ENCODE measurements around the gene STK26.
"Not testable (repeated sequence)": the region's sequence is repeated elsewhere in the genome, so short reads cannot be mapped to it uniquely, and the experiment has no call there.

STK26 gene

GRCh38 chrX:132022967-132023895, at the start of gene STK26:
Gene STK26, plus strand, starts transcription at chrX:132023302. Its CDS starts 316 bp downstream, at chrX:132023618.
- no peak for DNase-seq

GRCh38 chrX:131975851-131976250, 47.3 kb upstream of the STK26 start:
- DNase-seq = no peak

- no peak for DNase-seq
These were observed 45.5 kb upstream of the STK26 start for GRCh38 chrX:131977619-131978018.

- DNase-seq = no peak
These were observed 44.0 kb upstream of the STK26 start for GRCh38 chrX:131979116-131979515.

GRCh38 chrX:131985526-131986049, 37.5 kb upstream of the STK26 start:
- DNase-seq = no peak

- DNase-seq = no peak
These were observed 35.9 kb upstream of the STK26 start for GRCh38 chrX:131987252-131987651.

GRCh38 chrX:131988236-131988635, 34.9 kb upstream of the STK26 start:
- DNase-seq = no peak

- DNase-seq = no peak
These were observed 22.0 kb upstream of the STK26 start for GRCh38 chrX:132001127-132001526.

GRCh38 chrX:132004728-132005127, 18.4 kb upstream of the STK26 start:
- DNase-seq = no peak

- no peak for DNase-seq
These were observed 13.8 kb upstream of the STK26 start for GRCh38 chrX:132009350-132009749.

- not testable (repeated sequence) for DNase-seq
These were observed 12.9 kb upstream of the STK26 start for GRCh38 chrX:132010213-132010612.

GRCh38 chrX:132015875-132016274, 7.2 kb upstream of the STK26 start:
- no peak for DNase-seq

- no peak for DNase-seq
These were observed 6.3 kb upstream of the STK26 start for GRCh38 chrX:132016628-132017430.

GRCh38 chrX:132017431-132018185, 5.5 kb upstream of the STK26 start:
- no peak for DNase-seq

- DNase-seq = no peak
These were observed 720 bp upstream of the STK26 start for GRCh38 chrX:132022198-132022966.

- DNase-seq = no peak
These were observed 839 bp downstream of the STK26 start for GRCh38 chrX:132023896-132024386.

GRCh38 chrX:132025041-132025440, 1.9 kb downstream of the STK26 start:
- DNase-seq = no peak

GRCh38 chrX:132030264-132030663, 7.2 kb downstream of the STK26 start:
- DNase-seq = no peak

- no peak for DNase-seq
These were observed 8.8 kb downstream of the STK26 start for GRCh38 chrX:132031867-132032266.

- no peak for DNase-seq
These were observed 10.1 kb downstream of the STK26 start for GRCh38 chrX:132033166-132033565.

- no peak for DNase-seq
These were observed 11.5 kb downstream of the STK26 start for GRCh38 chrX:132034648-132035047.
